B cell (primary cell): ENCODE data around the gene PNKP. TPM values are rescaled to one million over a fixed set of nuclear protein-coding genes. Genes with fewer than 3 reads are reported as not detected.

Experiments
- ATAC-seq: fragments of 200-7000 bp; cut with Tn5 transposase; one replicate; pipeline ENCODE4 v1.10.0; 2021; ENCODE audit warnings: low read depth, mild to moderate bottlenecking, moderate number of reproducible peaks, moderate library complexity
- CTCF ChIA-PET: fragments of 350-600 bp; sonication (Branson Sonifier 250); formaldehyde crosslinking; loops from one replicate; lab custom pipeline; 2021; ENCODE audit warnings: antibody characterized with exemption, inconsistent platforms; lab: Charles Lee
- POLR2A ChIA-PET: fragments of 350-600 bp; sonication (Branson Sonifier 250); formaldehyde crosslinking; loops from one replicate; lab custom pipeline; 2021; ENCODE audit warnings: antibody characterized with exemption; lab: Charles Lee
- DNase-seq: peaks from one replicate; pipeline ENCODE4 v3.0.0; 2013
- H2AFZ ChIP-seq: 2 replicates; pipeline ENCODE4 v1.6.1; 2012; ENCODE audit warnings: mild to moderate bottlenecking, low read depth, low read length; ENCODE audit not compliant: insufficient read depth, poor library complexity, severe bottlenecking
- H3K27ac ChIP-seq, 2 donors: 1 replicate in 1 of 2; 2 replicates in 1 of 2; pipeline ENCODE4 v1.5.1; 2012 to 2013; ENCODE audit warnings: low read length in 2 of 2, mild to moderate bottlenecking in 2 of 2, moderate library complexity in 1 of 2
- H3K27me3 ChIP-seq, 4 experiments: fragments of 200-600 bp in 1 of 4; sonication (generic) in 1 of 4; replicated peaks in 1 of 4; 1 replicate in 2 of 4; 2 replicates in 2 of 4; pipeline versions ENCODE4 v1.6.1 to v1.7.0; 2013 to 2016; ENCODE audit warnings: low read length in 3 of 4, mild to moderate bottlenecking in 2 of 4, mixed read lengths in 1 of 4, moderate library complexity in 1 of 4; ENCODE audit not compliant: insufficient read depth in 4 of 4, control insufficient read depth in 3 of 4; ENCODE audit errors: control extremely low read depth in 1 of 4
- H3K36me3 ChIP-seq, 2 experiments: replicated peaks in 1 of 2; 1 replicate in 1 of 2; 2 replicates in 1 of 2; pipeline versions ENCODE4 v1.6.1 to v1.7.1; 2013; ENCODE audit warnings: low read length in 1 of 2; ENCODE audit not compliant: insufficient read depth in 2 of 2, control insufficient read depth in 1 of 2; ENCODE audit errors: control extremely low read depth in 1 of 2, extremely low read depth in 1 of 2
- H3K4me1 ChIP-seq, 2 donors: fragments of 200-600 bp in 1 of 2; sonication (generic) in 1 of 2; 1 replicate in 1 of 2; 2 replicates in 1 of 2; pipeline versions ENCODE4 v1.5.1 to v1.6.1; 2013 to 2017; ENCODE audit warnings: low read length in 2 of 2; ENCODE audit not compliant: control insufficient read depth in 2 of 2, insufficient read depth in 2 of 2
- H3K4me2 ChIP-seq: replicated peaks from 2 replicates; pipeline ENCODE3; 2012; ENCODE audit warnings: mild to moderate bottlenecking, low read depth, low read length; ENCODE audit not compliant: poor library complexity, severe bottlenecking
- H3K4me3 ChIP-seq, 5 experiments: fragments of 200-600 bp in 1 of 5; sonication (generic) in 1 of 5; 1 replicate in 3 of 5; 2 replicates in 2 of 5; pipeline versions ENCODE4 v1.5.1 to v1.7.0; 2011 to 2016; ENCODE audit warnings: low read length in 4 of 5, mild to moderate bottlenecking in 4 of 5, low read depth in 2 of 5, control low read depth in 1 of 5, moderate library complexity in 1 of 5; ENCODE audit not compliant: insufficient read depth in 1 of 5; ENCODE audit errors: control extremely low read depth in 1 of 5, extremely low read depth in 1 of 5
- H3K79me2 ChIP-seq: fragments of 200-600 bp; sonication (generic); one replicate; pipeline ENCODE4 v1.6.0; 2016; ENCODE audit warnings: low read length; ENCODE audit not compliant: control insufficient read depth, insufficient read depth
- H3K9ac ChIP-seq: fragments of 200-600 bp; sonication (generic); 2 replicates; pipeline ENCODE4 v1.6.1; 2017; ENCODE audit warnings: mild to moderate bottlenecking, low read length, moderate library complexity
- H3K9me3 ChIP-seq, 3 donors: one replicate each; pipeline versions ENCODE4 v1.6.1 to v1.7.1; 2013; ENCODE audit warnings: low read length in 2 of 3; ENCODE audit not compliant: control insufficient read depth in 2 of 3, insufficient read depth in 1 of 3; ENCODE audit errors: control extremely low read depth in 1 of 3
- H4K20me1 ChIP-seq: 2 replicates; pipeline ENCODE4 v1.6.0; 2012; ENCODE audit warnings: mild to moderate bottlenecking, low read length; ENCODE audit not compliant: insufficient read depth, control insufficient read depth, poor library complexity, severe bottlenecking
- H3K27ac Mint-ChIP-seq: one replicate; pipeline ENCODE4 v1.8.0; 2021; ENCODE audit warnings: mixed read lengths
- H3K27me3 Mint-ChIP-seq: one replicate; pipeline ENCODE4 v1.8.0; 2021; ENCODE audit warnings: mixed read lengths
- H3K4me1 Mint-ChIP-seq: one replicate; pipeline ENCODE4 v1.8.0; 2021; ENCODE audit warnings: mixed read lengths
- H3K4me3 Mint-ChIP-seq: one replicate; pipeline ENCODE4 v1.8.0; 2021; ENCODE audit warnings: mixed read lengths
- H3K9me3 Mint-ChIP-seq: one replicate; pipeline ENCODE4 v1.8.0; 2022; ENCODE audit warnings: mixed read lengths; ENCODE audit not compliant: insufficient read depth
- CTCF ChIP-seq: fragments of 200-600 bp; IDR thresholded peaks from one replicate; pipeline ENCODE4 v1.8.0; 2022; ENCODE audit warnings: antibody characterized with exemption, mild to moderate bottlenecking
- EZH2 ChIP-seq: IDR thresholded peaks from 2 replicates; pipeline ENCODE4 v1.6.1; 2012; ENCODE audit warnings: borderline replicate concordance, low read depth, mild to moderate bottlenecking, moderate library complexity, low read length; ENCODE audit not compliant: insufficient read depth, poor library complexity, severe bottlenecking
- WGBS: methylation state at CpG from one replicate; pipeline ENCODE4 v1.1.5; 2013; ENCODE audit warnings: missing lambda C conversion rate; ENCODE audit not compliant: insufficient coverage; 5-methylcytosine and 5-hydroxymethylcytosine counted together
- intact Hi-C: fragments of 100-400 bp; cut with micrococcal nuclease; formaldehyde crosslinking; loops from one replicate; pipeline ENCODE4 v1.10.0; 2022
- polyA plus RNA-seq: library from polyadenylated mRNA; depleted of rRNA; stranded (reverse); fragments of >200 nt; gene quantifications from 2 replicates; pipeline ENCODE4 v1.2.3, GENCODE V29; 2012
- total RNA-seq, 2 donors: library from RNA; stranded (reverse); fragments of 120-200 nt in 1 of 2; gene quantifications; 1 replicate in 1 of 2; 2 replicates in 1 of 2; pipeline versions ENCODE4 v1.2.3 to v1.2.4, GENCODE V29; 2013 to 2022

Gene PNKP
- total and polyA plus RNA-seq, 2 donors (not counting 1 experiment from before 2014, with no cell fraction given): 173 to 274 TPM

GRCh38 chr19:49829200-49829599, 38.2 kb downstream of the PNKP start:
- H3K27ac Mint-ChIP-seq: no peak overlapping the region
- DNase-seq: no peak
- Histone ChIP-seq H3K27ac (no peak overlapping the region), H3K9me3 (peaks cover 0 to 2% (median 0%) of the 10 kb centered on the region in 3 donors), H3K36me3 (peaks cover 0 to 80% of the 10 kb centered on the region in 2 experiments), H3K9ac (no peak overlapping the region), H2AFZ (no peak overlapping the region), H4K20me1 (peaks cover 73% of the 10 kb centered on the region), H3K27me3 (no peaks in the 10 kb centered on the region), H3K4me2 (no peak overlapping the region), H3K79me2 (peaks cover 63% of the 10 kb centered on the region), H3K4me3 (no peak overlapping the region), H3K4me1 (no peaks in the 10 kb centered on the region)
- ChIA-PET POLR2A (no interaction called here), CTCF (no interaction called here)
- no peak overlapping the region for H3K4me3 Mint-ChIP-seq
- H3K9me3 Mint-ChIP-seq: no peaks in the 10 kb centered on the region
- 84% methylated on average over 8 of the region's 8 CpGs for WGBS
- no peaks in the 10 kb centered on the region for H3K4me1 Mint-ChIP-seq
- ATAC-seq: no peak
- no peak for TF ChIP-seq CTCF
- no peak for TF ChIP-seq EZH2
- no peaks in the 10 kb centered on the region for H3K27me3 Mint-ChIP-seq
- intact Hi-C loops: no loop called here

DNA sequence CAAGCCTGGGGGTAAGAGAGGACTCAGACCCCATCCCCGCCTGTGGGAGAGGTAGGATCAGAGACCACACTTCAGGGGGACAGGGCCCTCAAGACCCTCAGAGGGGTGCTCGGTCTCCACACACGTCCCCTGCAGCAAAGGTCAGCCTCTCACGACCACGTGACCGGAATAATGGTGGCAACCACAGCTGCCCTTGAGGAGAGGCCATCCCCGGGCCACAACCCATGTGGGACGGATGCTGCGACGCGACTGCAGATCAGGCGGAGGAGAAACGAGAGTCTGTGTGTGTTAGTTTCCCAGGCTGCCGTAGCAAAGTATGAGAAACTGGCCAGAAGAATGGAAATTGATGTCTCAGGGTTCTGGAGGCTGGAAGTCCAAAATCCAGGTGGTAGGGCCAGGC, 40.3 kb downstream of the PNKP start:
- H3K27ac Mint-ChIP-seq: no peak overlapping the region
- POLR2A ChIA-PET: no interaction called here
- peaks cover 89% of the 10 kb centered on the region for H4K20me1 ChIP-seq

More for the DNA sequence above, 40.3 kb downstream of the PNKP start:
- H3K79me2 ChIP-seq: peaks cover 84% of the 10 kb centered on the region
- H3K9me3 ChIP-seq: peaks cover 0 to 2% (median 0%) of the 10 kb centered on the region in 3 donors
- peaks cover 6 to 11% of the 10 kb centered on the region in 2 donors for H3K4me1 ChIP-seq
- no peak for DNase-seq
- 98% methylated on average over 14 of the region's 14 CpGs for WGBS
- H3K9ac ChIP-seq: no peak overlapping the region
- peaks cover 2 to 76% of the 10 kb centered on the region in 2 experiments for H3K36me3 ChIP-seq
- no peak overlapping the region for H3K4me3 ChIP-seq
- TF ChIP-seq CTCF: no peak
- TF ChIP-seq EZH2: no peak
- intact Hi-C loops: no loop called here
- no peak for ATAC-seq
- CTCF ChIA-PET: no interaction called here
- H3K4me2 ChIP-seq: no peak overlapping the region
- no peaks in the 10 kb centered on the region for H3K9me3 Mint-ChIP-seq
- H3K27me3 ChIP-seq: no peaks in the 10 kb centered on the region
- no peak overlapping the region for H3K27ac ChIP-seq
- no peak overlapping the region for H2AFZ ChIP-seq
- no peak overlapping the region for H3K4me3 Mint-ChIP-seq
- H3K4me1 Mint-ChIP-seq: peaks cover 11% of the 10 kb centered on the region
- H3K27me3 Mint-ChIP-seq: no peaks in the 10 kb centered on the region
